ENCODE measurements around the gene HSPA4L. TPM values are rescaled to one million over a fixed set of nuclear protein-coding genes. Genes with fewer than 3 reads are reported as not detected.
A peak's percentile ranks its signal among the peaks of the same experiment; 100 is the strongest.

Gene HSPA4L
- total RNA-seq, 4 donors from 2014 or later = 1.5 to 3.8 (median 2.8) TPM

- Histone ChIP-seq H3K36me3 (no peaks in the 10 kb centered on the region), H3K27me3 (peaks cover 12% of the 10 kb centered on the region), H3K4me1 (peaks cover 0 to 14% (median 1%) of the 10 kb centered on the region in 4 donors), H3K27ac (peak overlapping the region in 2 of 4 donors; percentile 80 to 86), H3K4me3 (no peak overlapping the region), H3K9me3 (no peaks in the 10 kb centered on the region)
- WGBS, 2 donors (ENCODE audit: low coverage in 1 of 2) = 81 to 84% methylated on average over 8 to 9 of the region's 9 CpGs
- in situ Hi-C loops (cut with MboI; ENCODE audit: low pct_ligation_motif_present in 1 of 4, low pct_unique_long_range_greater_than_20kb in 1 of 4, low sequenced_read_pairs in 3 of 4) = no loop called here
- no peak for DNase-seq
- TF ChIP-seq EP300 (IDR thresholded peaks at IDR 0.05; ENCODE audit: low read depth) = no peak
- no peak for TF ChIP-seq POLR2AphosphoS5 (IDR thresholded peaks at IDR 0.05)
- no peak for TF ChIP-seq POLR2A (IDR thresholded peaks at IDR 0.05)
- TF ChIP-seq CTCF (IDR thresholded peaks at IDR 0.05) = no peak
- intact Hi-C loops (cut with DNase I; ENCODE audit: low total_unique reads) = no loop called here
These were observed 2.0 kb downstream of the HSPA4L start for GRCh38 chr4:127783955-127784770.

GRCh38 chr4:127788517-127788916 is 6.4 kb downstream of the HSPA4L start:
- in situ Hi-C loops (cut with MboI; ENCODE audit: low pct_ligation_motif_present in 1 of 4, low pct_unique_long_range_greater_than_20kb in 1 of 4, low sequenced_read_pairs in 3 of 4) = no loop called here
- intact Hi-C loops (cut with DNase I; ENCODE audit: low total_unique reads) = no loop called here
- WGBS, 2 donors (ENCODE audit: low coverage in 1 of 2) = 80 to 83% methylated on average over 1 to 2 of the region's 2 CpGs
- no peaks in the 10 kb centered on the region for H3K36me3 ChIP-seq
- no peaks in the 10 kb centered on the region for H3K27me3 ChIP-seq
- H3K27ac ChIP-seq = no peak overlapping the region
- H3K9me3 ChIP-seq = no peaks in the 10 kb centered on the region
- DNase-seq = no peak
- TF ChIP-seq EP300 (IDR thresholded peaks at IDR 0.05; ENCODE audit: low read depth) (no peak), POLR2A (IDR thresholded peaks at IDR 0.05) (no peak), CTCF (IDR thresholded peaks at IDR 0.05) (no peak), POLR2AphosphoS5 (IDR thresholded peaks at IDR 0.05) (no peak)
- peaks cover 0 to 3% (median 0%) of the 10 kb centered on the region in 4 donors for H3K4me1 ChIP-seq
- no peak overlapping the region for H3K4me3 ChIP-seq

- Histone ChIP-seq H3K4me3 (no peak overlapping the region), H3K27me3 (no peaks in the 10 kb centered on the region), H3K27ac (no peak overlapping the region), H3K9me3 (no peaks in the 10 kb centered on the region), H3K4me1 (no peaks in the 10 kb centered on the region), H3K36me3 (no peaks in the 10 kb centered on the region)
- no peak for DNase-seq
- in situ Hi-C loops (cut with MboI; ENCODE audit: low pct_ligation_motif_present in 1 of 4, low pct_unique_long_range_greater_than_20kb in 1 of 4, low sequenced_read_pairs in 3 of 4) (no loop called here), intact Hi-C loops (cut with DNase I; ENCODE audit: low total_unique reads) (no loop called here)
- no peak for TF ChIP-seq POLR2A (IDR thresholded peaks at IDR 0.05)
- TF ChIP-seq POLR2AphosphoS5 (IDR thresholded peaks at IDR 0.05) = no peak
- TF ChIP-seq EP300 (IDR thresholded peaks at IDR 0.05; ENCODE audit: low read depth) = no peak
- no peak for TF ChIP-seq CTCF (IDR thresholded peaks at IDR 0.05)
- WGBS, 2 donors (ENCODE audit: low coverage in 1 of 2) = 74 to 82% methylated on average over 1 of the region's 1 CpG
These were observed 9.3 kb downstream of the HSPA4L start for GRCh38 chr4:127791391-127791790.

- H3K4me1 ChIP-seq = no peaks in the 10 kb centered on the region
- in situ Hi-C loops (cut with MboI; ENCODE audit: low pct_ligation_motif_present in 1 of 4, low pct_unique_long_range_greater_than_20kb in 1 of 4, low sequenced_read_pairs in 3 of 4) (no loop called here), intact Hi-C loops (cut with DNase I; ENCODE audit: low total_unique reads) (no loop called here)
- TF ChIP-seq CTCF (IDR thresholded peaks at IDR 0.05) (no peak), POLR2A (IDR thresholded peaks at IDR 0.05) (no peak), POLR2AphosphoS5 (IDR thresholded peaks at IDR 0.05) (no peak), EP300 (IDR thresholded peaks at IDR 0.05; ENCODE audit: low read depth) (no peak)
- no peaks in the 10 kb centered on the region for H3K9me3 ChIP-seq
- 56 to 72% methylated on average over 1 of the region's 1 CpG for WGBS, 2 donors (ENCODE audit: low coverage in 1 of 2)
- no peaks in the 10 kb centered on the region for H3K27me3 ChIP-seq
- H3K4me3 ChIP-seq = no peak overlapping the region
- DNase-seq = no peak
- H3K36me3 ChIP-seq = no peaks in the 10 kb centered on the region
- H3K27ac ChIP-seq = no peak overlapping the region
These were observed 11.4 kb downstream of the HSPA4L start for GRCh38 chr4:127793528-127793927.
